Activated naive CD4-positive, alpha-beta T cell treated with anti-CD3 and anti-CD28 coated beads, Interleukin-2, amount 50 U/mL, for 72 hours (primary cell): ENCODE measurements around the gene CT45A2. TPM values are rescaled to one million over a fixed set of nuclear protein-coding genes. Genes with fewer than 3 reads are reported as not detected.
"Not testable (repeated sequence)": the region's sequence is repeated elsewhere in the genome, so short reads cannot be mapped to it uniquely, and the experiment has no call there.

Source experiments
- ATAC-seq, 2 donors: fragments of 150-1000 bp; cut with Tn5 transposase; 2 replicates each; pipeline ENCODE4 v1.10.0; 2021; ENCODE audit warnings: mild to moderate bottlenecking in 2 of 2, moderate library complexity in 2 of 2
- DNase-seq, 2 donors: peaks; one replicate each; pipeline ENCODE4 v3.0.0; 2021 to 2022; ENCODE audit warnings: low spot score in 2 of 2
- H3K27ac Mint-ChIP-seq, 2 donors: one replicate each; pipeline ENCODE4 v1.8.0; 2022; ENCODE audit warnings: mild to moderate bottlenecking in 2 of 2, mixed read lengths in 2 of 2
- H3K36me3 Mint-ChIP-seq, 2 donors: one replicate each; pipeline ENCODE4 v1.8.0; 2022; ENCODE audit warnings: mixed read lengths in 2 of 2
- H3K9me3 Mint-ChIP-seq, 2 donors: one replicate each; pipeline ENCODE4 v1.8.0; 2022; ENCODE audit warnings: mixed read lengths in 2 of 2
- total RNA-seq, 2 donors: library from RNA; stranded (reverse); gene quantifications; one replicate each; pipeline ENCODE4 v1.2.3, GENCODE V29; 2022

The CT45A2 gene
- total RNA-seq: not detected

GRCh38 chrX:135819912-135820311 is at the start of gene CT45A2:
Gene CT45A2 (minus strand): TSS chrX:135820012. CDS start chrX:135816265, 3,747 bp downstream.
- not testable (repeated sequence) for ATAC-seq, H3K9me3 Mint-ChIP-seq, DNase-seq, H3K36me3 Mint-ChIP-seq, H3K27ac Mint-ChIP-seq

GRCh38 chrX:135854438-135854837 is 34.6 kb upstream of the CT45A2 start, which contains the start of gene CT45A8:
Gene CT45A8 (minus strand): TSS chrX:135854538. CDS start chrX:135850783, 3,755 bp downstream.
- DNase-seq, H3K36me3 Mint-ChIP-seq, H3K9me3 Mint-ChIP-seq, ATAC-seq, H3K27ac Mint-ChIP-seq: not testable (repeated sequence)

GRCh38 chrX:135837180-135837579 is 17.4 kb upstream of the CT45A2 start, which contains the start of gene CT45A7:
Gene CT45A7 (minus strand): TSS chrX:135837280. CDS start chrX:135833533, 3,747 bp downstream.
- DNase-seq, ATAC-seq, H3K9me3 Mint-ChIP-seq, H3K36me3 Mint-ChIP-seq, H3K27ac Mint-ChIP-seq: not testable (repeated sequence)

GRCh38 chrX:135802687-135803086 is 17.1 kb downstream of the CT45A2 start, which contains the start of gene CT45A6:
Gene CT45A6 (minus strand): TSS chrX:135802787. CDS start chrX:135798993, 3,794 bp downstream.
- not testable (repeated sequence) for H3K9me3 Mint-ChIP-seq, H3K27ac Mint-ChIP-seq, DNase-seq, H3K36me3 Mint-ChIP-seq, ATAC-seq

- not testable (repeated sequence) for H3K36me3 Mint-ChIP-seq, ATAC-seq, H3K27ac Mint-ChIP-seq, DNase-seq, H3K9me3 Mint-ChIP-seq
These were observed 34.4 kb downstream of the CT45A2 start, which contains the start of gene CT45A5 for GRCh38 chrX:135785403-135785802. Gene CT45A5 (minus strand): TSS chrX:135785503. CDS start chrX:135781729, 3,774 bp downstream.

GRCh38 chrX:135768091-135768490 is 51.7 kb downstream of the CT45A2 start, which contains the start of gene CT45A3:
Gene CT45A3 (minus strand): TSS chrX:135768191. CDS start chrX:135764444, 3,747 bp downstream.
- not testable (repeated sequence) for H3K9me3 Mint-ChIP-seq, H3K36me3 Mint-ChIP-seq, ATAC-seq, H3K27ac Mint-ChIP-seq, DNase-seq

Other genes starting within 250 kb of the CT45A2 start
- not detected for gene CT45A1, start 106.4 kb downstream of the CT45A2 start, total RNA-seq
- not detected for gene CT45A3, start 51.8 kb downstream of the CT45A2 start, total RNA-seq
- under 1 TPM in 1 of 2 donors, not detected in 1; 0.29 TPM for gene CT45A5, start 34.5 kb downstream of the CT45A2 start, total RNA-seq
- gene CT45A6, start 17.2 kb downstream of the CT45A2 start, total RNA-seq: not detected
- gene CT45A7, start 17.3 kb upstream of the CT45A2 start, total RNA-seq: not detected
- not detected for gene CT45A8, start 34.5 kb upstream of the CT45A2 start, total RNA-seq
- gene CT45A9, start 51.8 kb upstream of the CT45A2 start, total RNA-seq: not detected
- not detected for gene CT45A10, start 73.4 kb upstream of the CT45A2 start, total RNA-seq
- gene SAGE1, start 73.7 kb upstream of the CT45A2 start, total RNA-seq: not detected
- 10 to 100 TPM; 12.4 to 20.1 TPM for gene MMGT1, start 154.0 kb upstream of the CT45A2 start, total RNA-seq
- gene SLC9A6, start 165.4 kb upstream of the CT45A2 start, total RNA-seq: 10 to 100 TPM; 11.3 to 12.5 TPM